ENCODE results near the gene PLPPR2.
"Not testable (repeated sequence)": the region's sequence is repeated elsewhere in the genome, so short reads cannot be mapped to it uniquely, and the experiment has no call there.

PLPPR2 gene

GRCh38 chr19:11355160-11356073 lies at the start of gene PLPPR2:
Gene PLPPR2, plus strand, starts transcription at chr19:11355432. Its CDS starts 2,242 bp downstream, at chr19:11357674.
- peak; percentile 89 for DNase-seq
- in situ Hi-C loops (cut with MboI; ENCODE audit: low pct_unique_long_range_greater_than_20kb, low sequenced_read_pairs) = no loop called here

- DNase-seq = no peak
- in situ Hi-C loops (cut with MboI; ENCODE audit: low pct_unique_long_range_greater_than_20kb, low sequenced_read_pairs) = no loop called here
These were observed 48.9 kb upstream of the PLPPR2 start for GRCh38 chr19:11306337-11306736.

- in situ Hi-C loops (cut with MboI; ENCODE audit: low pct_unique_long_range_greater_than_20kb, low sequenced_read_pairs) = not testable (repeated sequence)
- peak; percentile 63 for DNase-seq
These were observed 34.8 kb upstream of the PLPPR2 start for GRCh38 chr19:11320278-11320995.

GRCh38 chr19:11321191-11322126 lies 33.8 kb upstream of the PLPPR2 start:
- peak; percentile 83 for DNase-seq
- in situ Hi-C loops (cut with MboI; ENCODE audit: low pct_unique_long_range_greater_than_20kb, low sequenced_read_pairs) = no loop called here

GRCh38 chr19:11322269-11323024 lies 32.8 kb upstream of the PLPPR2 start:
- in situ Hi-C loops (cut with MboI; ENCODE audit: low pct_unique_long_range_greater_than_20kb, low sequenced_read_pairs) = no loop called here
- DNase-seq = peak; percentile 81

- in situ Hi-C loops (cut with MboI; ENCODE audit: low pct_unique_long_range_greater_than_20kb, low sequenced_read_pairs) = no loop called here
- no peak for DNase-seq
These were observed 31.6 kb upstream of the PLPPR2 start for GRCh38 chr19:11323601-11324078.

- in situ Hi-C loops (cut with MboI; ENCODE audit: low pct_unique_long_range_greater_than_20kb, low sequenced_read_pairs) = no loop called here
- peak; percentile 96 for DNase-seq
These were observed 31.1 kb upstream of the PLPPR2 start for GRCh38 chr19:11324079-11324661.

- in situ Hi-C loops (cut with MboI; ENCODE audit: low pct_unique_long_range_greater_than_20kb, low sequenced_read_pairs) = no loop called here
These were observed 30.4 kb upstream of the PLPPR2 start for GRCh38 chr19:11324748-11325389.

GRCh38 chr19:11325544-11325943 lies 29.7 kb upstream of the PLPPR2 start:
- DNase-seq = no peak
- in situ Hi-C loops (cut with MboI; ENCODE audit: low pct_unique_long_range_greater_than_20kb, low sequenced_read_pairs) = no loop called here

More at GRCh38 chr19:11324748-11325389, 30.4 kb upstream of the PLPPR2 start:
- no peak for DNase-seq

GRCh38 chr19:11330127-11330526 lies 25.1 kb upstream of the PLPPR2 start:
- in situ Hi-C loops (cut with MboI; ENCODE audit: low pct_unique_long_range_greater_than_20kb, low sequenced_read_pairs) = no loop called here
- DNase-seq = no peak

GRCh38 chr19:11331502-11331901 lies 23.7 kb upstream of the PLPPR2 start:
- in situ Hi-C loops (cut with MboI; ENCODE audit: low pct_unique_long_range_greater_than_20kb, low sequenced_read_pairs) = no loop called here
- DNase-seq = no peak

GRCh38 chr19:11332822-11333221 lies 22.4 kb upstream of the PLPPR2 start:
- no peak for DNase-seq
- in situ Hi-C loops (cut with MboI; ENCODE audit: low pct_unique_long_range_greater_than_20kb, low sequenced_read_pairs) = no loop called here

- DNase-seq; in situ Hi-C loops (cut with MboI; ENCODE audit: low pct_unique_long_range_greater_than_20kb, low sequenced_read_pairs): not testable (repeated sequence)
These were observed 21.4 kb upstream of the PLPPR2 start for GRCh38 chr19:11333838-11334237.

- in situ Hi-C loops (cut with MboI; ENCODE audit: low pct_unique_long_range_greater_than_20kb, low sequenced_read_pairs) = no loop called here
- no peak for DNase-seq
These were observed 19.6 kb upstream of the PLPPR2 start for GRCh38 chr19:11335449-11336146.

- in situ Hi-C loops (cut with MboI; ENCODE audit: low pct_unique_long_range_greater_than_20kb, low sequenced_read_pairs) = no loop called here
- DNase-seq = peak; percentile 54
These were observed 18.2 kb upstream of the PLPPR2 start for GRCh38 chr19:11337080-11337479.

GRCh38 chr19:11338121-11338520 lies 17.1 kb upstream of the PLPPR2 start:
- in situ Hi-C loops (cut with MboI; ENCODE audit: low pct_unique_long_range_greater_than_20kb, low sequenced_read_pairs) = no loop called here
- no peak for DNase-seq
